HG02840 (cell line): Measurements from ENCODE around the gene F5.

Source experiments
- ATAC-seq: cut with Tn5 transposase; IDR thresholded peaks from one replicate; pipeline ENCODE4 v1.9.1; 2021; ENCODE audit warnings: mild to moderate bottlenecking, moderate library complexity, moderate number of reproducible peaks; ENCODE audit not compliant: unreplicated experiment, low FRiP score

The F5 gene

GRCh38 chr1:169484683-169485430, 101.4 kb downstream of the F5 start:
- ATAC-seq = peak; percentile 7

- no peak for ATAC-seq
Observed at GRCh38 chr1:169484101-169484500, 102.2 kb downstream of the F5 start.

DNA sequence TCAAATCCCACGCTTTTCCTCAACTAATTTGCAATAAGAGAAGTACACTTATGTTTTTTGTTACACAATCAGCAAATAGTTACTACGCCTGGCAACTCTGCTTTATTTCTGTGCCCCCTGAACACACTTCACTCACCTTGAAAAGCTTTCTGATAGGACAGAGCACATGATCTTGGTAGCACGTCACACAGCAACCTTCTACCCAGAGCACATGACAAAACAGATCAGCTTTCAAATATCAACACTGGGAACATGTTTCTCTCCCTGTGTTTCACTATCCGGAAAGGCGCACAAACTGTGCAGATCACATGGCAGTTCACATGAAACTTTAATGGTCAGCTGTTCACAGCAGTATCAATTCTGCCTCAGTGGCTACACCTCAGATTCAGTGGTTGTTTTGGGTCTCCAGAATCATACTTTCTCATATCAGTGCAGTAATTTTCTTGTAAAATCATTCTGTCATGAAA, 102.7 kb downstream of the F5 start:
- ATAC-seq = no peak

- ATAC-seq = no peak
Observed at GRCh38 chr1:169479363-169480066, 106.8 kb downstream of the F5 start.

GRCh38 chr1:169478094-169478672, 108.1 kb downstream of the F5 start:
- ATAC-seq = no peak

GRCh38 chr1:169475806-169476387, 110.4 kb downstream of the F5 start:
- no peak for ATAC-seq

GRCh38 chr1:169474302-169474995, 111.8 kb downstream of the F5 start:
- no peak for ATAC-seq

DNA sequence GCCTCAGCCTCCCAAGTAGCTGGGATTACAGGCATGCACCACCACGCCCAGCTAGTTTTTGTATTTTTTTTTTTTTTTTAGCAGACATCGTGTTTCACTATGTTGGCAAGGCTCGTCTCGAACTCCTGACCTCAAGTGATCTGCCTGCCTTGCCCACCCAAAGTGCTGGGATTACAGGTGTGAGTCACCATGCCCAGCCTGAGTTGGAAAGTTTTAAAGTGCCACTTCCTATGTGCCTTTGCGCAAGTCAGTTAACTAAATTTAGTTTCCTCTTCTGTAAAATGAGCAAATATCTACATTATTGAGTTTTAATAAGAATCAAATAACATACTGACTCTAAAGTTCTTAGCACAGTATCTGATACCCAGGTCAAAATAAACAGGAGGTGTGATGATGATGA, 112.9 kb downstream of the F5 start:
- ATAC-seq = no peak

DNA sequence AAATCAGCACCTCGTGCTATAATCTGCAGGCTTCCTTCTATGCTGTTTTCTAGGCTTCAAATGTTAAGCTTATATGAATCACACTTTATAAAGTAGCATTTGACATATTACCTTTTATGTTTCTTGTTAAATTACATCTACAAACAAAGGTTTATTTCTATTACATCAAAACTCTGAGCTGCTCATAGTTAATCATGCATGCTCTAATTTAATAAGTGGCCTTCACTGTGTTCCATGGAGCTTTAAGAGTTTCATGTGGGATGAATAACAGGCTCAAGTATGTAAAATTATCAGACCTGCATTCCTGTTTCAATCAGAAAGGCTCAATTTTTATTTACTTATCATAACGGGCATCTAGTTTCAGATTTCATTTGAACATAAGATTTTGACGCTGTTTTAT, 113.5 kb downstream of the F5 start:
- ATAC-seq = no peak

DNA sequence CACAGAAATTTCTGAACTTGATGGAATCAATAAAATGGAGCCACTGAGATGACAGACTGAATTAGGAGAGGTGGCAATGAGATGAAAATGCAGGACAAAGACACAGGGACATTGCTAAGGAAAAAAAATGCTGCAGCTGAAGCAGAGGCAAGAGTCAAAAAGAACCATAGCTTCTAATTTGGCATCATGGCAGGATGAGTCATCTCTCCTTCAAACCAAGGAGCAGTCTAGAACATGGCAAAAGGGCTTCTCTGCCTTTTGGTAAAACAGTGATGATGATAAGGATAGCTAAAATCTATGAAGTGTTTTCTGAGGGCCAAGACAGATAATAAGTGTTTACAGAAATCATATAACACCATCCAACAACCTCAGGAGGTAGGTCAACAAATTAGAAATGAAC, 117.3 kb downstream of the F5 start:
- no peak for ATAC-seq

DNA sequence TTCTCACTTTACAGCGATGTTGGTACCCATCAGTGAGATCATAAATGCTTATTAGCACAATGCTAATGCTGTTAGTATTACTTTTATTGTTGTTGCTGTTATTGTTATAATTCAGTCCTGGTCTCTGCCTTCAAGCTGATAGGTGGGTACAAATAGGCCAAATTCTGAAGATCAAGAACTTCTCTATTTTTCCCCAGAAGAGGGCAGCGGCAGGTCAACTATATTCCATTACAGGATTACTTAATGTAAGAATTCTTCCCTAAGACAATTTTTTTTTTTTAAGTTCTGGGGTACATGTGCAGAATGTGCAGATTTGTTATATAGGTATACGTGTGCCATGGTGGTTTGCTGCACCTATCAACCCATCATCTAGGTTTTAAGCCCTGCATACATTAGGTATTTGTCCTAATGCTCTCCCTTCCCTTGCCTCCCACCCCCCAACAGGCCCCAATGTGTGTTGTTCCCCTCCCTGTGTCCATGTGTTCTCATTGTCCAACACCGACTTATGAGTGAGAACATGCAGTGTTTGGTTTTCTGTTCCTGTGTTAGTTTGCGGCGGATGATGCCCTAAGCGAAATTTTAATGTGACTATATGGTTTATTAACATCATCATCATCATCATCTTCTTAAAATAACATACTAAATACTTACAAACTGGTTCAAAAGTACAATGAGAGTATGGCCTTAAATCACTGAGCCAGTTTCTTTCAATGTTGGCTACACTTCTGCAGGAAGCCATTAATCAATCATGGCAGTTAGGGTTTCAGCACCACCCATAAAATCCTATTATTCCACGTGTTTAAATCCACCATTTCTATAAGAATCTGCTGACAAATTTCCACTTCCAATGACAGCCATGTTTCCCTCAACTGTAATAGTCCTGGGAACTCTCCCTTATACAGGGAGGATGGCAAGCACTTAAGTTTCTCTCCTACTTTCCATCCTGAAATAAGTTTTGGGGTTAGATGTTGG, 119.7 kb downstream of the F5 start:
- no peak for ATAC-seq

DNA sequence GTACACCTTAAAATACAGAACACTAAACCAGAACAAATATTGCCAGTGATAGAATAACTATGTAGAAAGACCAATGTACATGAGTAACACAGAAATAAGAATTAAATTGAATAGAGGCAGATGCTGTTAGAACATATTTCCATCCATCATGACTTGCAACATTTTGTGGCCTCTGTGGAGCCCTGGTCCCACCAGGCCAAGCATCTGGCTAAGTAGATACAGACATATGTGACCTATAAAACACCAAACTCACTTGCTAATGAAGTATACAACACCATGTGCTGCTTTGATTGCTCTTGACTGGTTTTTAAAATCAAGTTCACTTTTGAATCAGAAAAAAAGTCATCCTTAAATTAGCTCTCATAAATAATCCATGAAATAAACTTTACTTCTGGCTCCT, 121.0 kb downstream of the F5 start:
- no peak for ATAC-seq
